ENCODE data around the gene FAM131A.

The FAM131A gene

DNA sequence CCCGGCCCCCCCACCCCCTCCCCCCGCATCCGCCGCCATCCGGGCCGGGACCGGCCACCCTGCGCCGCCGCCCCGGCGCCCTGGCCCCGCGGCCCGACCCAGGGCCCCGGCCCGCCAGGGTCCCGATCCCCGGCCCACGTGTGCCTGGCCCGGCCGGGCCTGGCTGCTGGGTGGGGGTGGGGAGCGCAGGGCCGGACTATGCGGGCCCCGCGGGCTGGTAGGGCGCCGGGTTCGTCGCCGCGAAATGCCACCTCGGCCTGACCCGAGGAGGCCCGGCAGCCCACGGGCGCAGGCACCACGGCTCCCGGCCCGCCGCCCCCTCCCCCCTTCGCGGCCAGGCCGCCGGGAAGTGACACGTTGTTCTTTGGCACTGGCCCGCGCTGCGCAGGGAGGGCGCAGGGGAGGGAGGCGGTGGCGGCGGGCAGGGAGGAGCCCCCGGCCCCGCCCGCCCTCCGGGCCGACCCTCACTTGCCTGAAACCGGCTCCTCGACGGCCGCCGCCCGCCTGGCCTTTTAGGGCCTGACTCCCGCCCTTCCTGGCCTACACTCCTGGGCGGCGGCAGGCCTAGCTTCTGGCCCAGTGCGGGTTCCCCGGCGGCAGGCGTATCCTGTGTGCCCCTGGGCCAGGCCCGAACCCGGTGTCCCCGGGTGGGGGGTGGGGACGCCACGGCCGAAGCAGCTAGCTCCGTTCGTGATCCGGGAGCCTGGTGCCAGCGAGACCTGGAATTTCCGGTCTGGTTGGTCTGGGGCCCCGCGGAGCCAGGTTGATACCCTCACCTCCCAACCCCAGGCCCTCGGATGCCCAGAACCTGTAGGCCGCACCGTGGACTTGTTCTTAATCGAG lies 22.5 kb upstream of the FAM131A start:
- no peaks in the 10 kb centered on the region for H3K9me3 Mint-ChIP-seq
- peak overlapping the region; percentile 83 for H3K27ac Mint-ChIP-seq
- peak overlapping the region; percentile 85 for H3K4me3 Mint-ChIP-seq
- H3K4me1 Mint-ChIP-seq = peaks cover 29% of the 10 kb centered on the region
- peak; percentile 71 for DNase-seq
- TF ChIP-seq, protein P1, sequence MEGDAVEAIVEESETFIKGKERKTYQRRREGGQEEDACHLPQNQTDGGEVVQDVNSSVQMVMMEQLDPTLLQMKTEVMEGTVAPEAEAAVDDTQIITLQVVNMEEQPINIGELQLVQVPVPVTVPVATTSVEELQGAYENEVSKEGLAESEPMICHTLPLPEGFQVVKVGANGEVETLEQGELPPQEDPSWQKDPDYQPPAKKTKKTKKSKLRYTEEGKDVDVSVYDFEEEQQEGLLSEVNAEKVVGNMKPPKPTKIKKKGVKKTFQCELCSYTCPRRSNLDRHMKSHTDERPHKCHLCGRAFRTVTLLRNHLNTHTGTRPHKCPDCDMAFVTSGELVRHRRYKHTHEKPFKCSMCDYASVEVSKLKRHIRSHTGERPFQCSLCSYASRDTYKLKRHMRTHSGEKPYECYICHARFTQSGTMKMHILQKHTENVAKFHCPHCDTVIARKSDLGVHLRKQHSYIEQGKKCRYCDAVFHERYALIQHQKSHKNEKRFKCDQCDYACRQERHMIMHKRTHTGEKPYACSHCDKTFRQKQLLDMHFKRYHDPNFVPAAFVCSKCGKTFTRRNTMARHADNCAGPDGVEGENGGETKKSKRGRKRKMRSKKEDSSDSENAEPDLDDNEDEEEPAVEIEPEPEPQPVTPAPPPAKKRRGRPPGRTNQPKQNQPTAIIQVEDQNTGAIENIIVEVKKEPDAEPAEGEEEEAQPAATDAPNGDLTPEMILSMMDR (IDR thresholded peaks at IDR 0.05) = no peak
- peaks cover 3% of the 10 kb centered on the region for H3K27me3 Mint-ChIP-seq (ENCODE audit: low read depth, poor library complexity)
- peaks cover 30% of the 10 kb centered on the region for H3K36me3 Mint-ChIP-seq (ENCODE audit: low read depth)

DNA sequence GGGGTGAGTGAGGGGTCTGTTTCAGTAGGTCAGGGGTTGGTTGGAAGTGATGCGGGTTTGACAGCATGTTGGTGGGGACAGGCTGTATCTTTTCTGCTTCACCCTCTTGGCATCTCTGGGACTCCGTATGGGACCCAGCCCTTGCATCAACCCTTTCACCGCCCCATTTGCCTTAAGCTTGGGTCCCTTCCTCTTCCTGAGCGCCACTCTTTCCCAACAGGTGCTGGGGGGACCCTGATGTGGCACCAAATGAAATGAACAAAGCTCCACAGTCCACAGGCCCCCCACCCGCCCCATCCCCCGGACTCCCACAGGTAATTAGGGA lies 21.9 kb upstream of the FAM131A start:
- no peaks in the 10 kb centered on the region for H3K9me3 Mint-ChIP-seq
- H3K4me3 Mint-ChIP-seq = peak overlapping the region; percentile 85
- peaks cover 28% of the 10 kb centered on the region for H3K36me3 Mint-ChIP-seq (ENCODE audit: low read depth)
- no peak for DNase-seq
- H3K27me3 Mint-ChIP-seq (ENCODE audit: low read depth, poor library complexity) = peaks cover 3% of the 10 kb centered on the region
- TF ChIP-seq, protein P1 (IDR thresholded peaks at IDR 0.05) = no peak
- peak overlapping the region; percentile 83 for H3K27ac Mint-ChIP-seq
- peaks cover 29% of the 10 kb centered on the region for H3K4me1 Mint-ChIP-seq

DNA sequence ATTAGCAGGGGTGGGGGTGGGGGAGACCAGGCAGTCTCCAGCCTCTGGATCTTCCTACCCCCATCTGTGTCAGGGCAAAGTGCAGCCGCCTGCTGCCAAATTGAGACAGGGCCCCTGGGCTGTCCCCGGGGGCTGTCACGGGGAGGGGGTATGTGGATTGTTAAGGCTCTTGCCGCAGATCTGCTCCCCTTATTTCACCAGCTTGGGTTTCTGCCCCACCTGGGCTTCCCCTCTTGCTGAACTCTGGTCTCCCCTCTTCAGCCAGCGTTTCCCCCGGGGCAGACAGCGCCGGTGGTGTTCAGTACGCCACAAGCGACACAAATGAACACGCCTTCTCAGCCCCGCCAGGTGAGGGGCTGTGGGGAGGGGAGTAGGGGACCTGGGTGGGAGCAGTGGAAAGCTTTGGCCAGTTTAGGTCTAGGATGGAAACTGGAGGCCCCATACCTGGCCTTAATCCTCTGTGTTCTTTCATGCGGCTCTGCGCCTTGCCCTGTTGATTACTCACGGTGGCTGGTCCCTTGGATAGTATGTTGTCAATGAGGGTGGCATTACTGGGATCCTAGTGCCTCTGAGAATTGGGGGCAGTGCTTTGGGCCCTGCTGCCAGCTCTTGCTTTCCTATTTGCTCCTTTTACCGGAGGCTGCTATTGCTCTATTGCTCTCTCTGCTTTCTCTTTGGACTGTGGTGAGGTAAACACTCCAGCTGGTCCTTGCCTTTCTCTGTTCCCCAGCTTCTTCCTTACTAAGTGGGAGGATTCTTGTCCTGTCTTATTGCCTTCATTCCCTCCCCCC lies 21.3 kb upstream of the FAM131A start:
- TF ChIP-seq, protein P1 (IDR thresholded peaks at IDR 0.05) = no peak
- H3K4me1 Mint-ChIP-seq = peaks cover 29% of the 10 kb centered on the region
- H3K4me3 Mint-ChIP-seq = peak overlapping the region; percentile 85
- peaks cover 33% of the 10 kb centered on the region for H3K36me3 Mint-ChIP-seq (ENCODE audit: low read depth)
- peaks cover 3% of the 10 kb centered on the region for H3K27me3 Mint-ChIP-seq (ENCODE audit: low read depth, poor library complexity)
- H3K9me3 Mint-ChIP-seq = no peaks in the 10 kb centered on the region
- no peak for DNase-seq
- H3K27ac Mint-ChIP-seq = peak overlapping the region; percentile 94

DNA sequence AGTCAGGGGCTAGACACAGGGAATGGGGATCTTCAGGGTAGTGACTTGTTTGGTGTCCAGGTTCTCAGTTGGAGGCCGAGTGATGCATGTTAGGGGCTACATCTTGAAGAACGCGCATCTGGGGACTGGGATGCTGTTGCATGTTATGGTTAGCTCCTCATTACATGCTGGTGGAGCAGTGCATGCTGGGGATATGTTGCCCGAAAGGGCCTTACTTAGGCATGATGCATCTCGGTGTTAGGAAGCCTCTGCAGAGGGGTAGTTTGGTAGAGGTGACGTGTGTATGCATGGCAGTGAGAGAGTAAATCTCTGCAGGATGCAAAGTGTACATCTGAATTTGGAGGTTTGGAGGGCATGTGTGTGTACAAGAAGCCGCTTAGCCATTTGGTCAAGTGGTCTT lies 20.6 kb upstream of the FAM131A start:
- peak overlapping the region; percentile 85 for H3K4me3 Mint-ChIP-seq
- H3K27me3 Mint-ChIP-seq (ENCODE audit: low read depth, poor library complexity) = peaks cover 3% of the 10 kb centered on the region
- peaks cover 41% of the 10 kb centered on the region for H3K36me3 Mint-ChIP-seq (ENCODE audit: low read depth)
- H3K9me3 Mint-ChIP-seq = no peaks in the 10 kb centered on the region
- H3K4me1 Mint-ChIP-seq = peaks cover 29% of the 10 kb centered on the region
- peak overlapping the region; percentile 94 for H3K27ac Mint-ChIP-seq
- TF ChIP-seq, protein P1 (IDR thresholded peaks at IDR 0.05) = no peak
- DNase-seq = no peak

DNA sequence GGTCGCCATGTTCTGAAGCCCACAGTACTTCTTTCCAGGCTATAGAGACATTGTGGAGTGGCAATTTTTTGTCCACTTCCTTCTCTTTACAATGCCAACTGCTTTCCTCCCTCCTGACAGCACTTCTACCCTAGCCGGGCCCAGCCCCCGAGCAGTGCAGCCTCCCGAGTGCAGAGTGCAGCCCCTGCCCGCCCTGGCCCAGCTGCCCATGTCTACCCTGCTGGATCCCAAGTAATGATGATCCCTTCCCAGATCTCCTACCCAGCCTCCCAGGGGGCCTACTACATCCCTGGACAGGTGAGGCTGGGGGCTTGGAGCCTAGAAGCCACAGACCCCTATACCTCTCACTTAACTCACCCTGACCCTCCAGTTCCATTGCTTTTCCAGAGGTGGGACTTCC lies 20.2 kb upstream of the FAM131A start:
- H3K27ac Mint-ChIP-seq = peak overlapping the region; percentile 66

More for the DNA sequence above, 20.2 kb upstream of the FAM131A start:
- Mint-ChIP-seq H3K36me3 (ENCODE audit: low read depth) (peaks cover 45% of the 10 kb centered on the region), H3K9me3 (no peaks in the 10 kb centered on the region), H3K4me1 (peaks cover 29% of the 10 kb centered on the region), H3K4me3 (peak overlapping the region; percentile 85), H3K27me3 (ENCODE audit: low read depth, poor library complexity) (peaks cover 3% of the 10 kb centered on the region)
- TF ChIP-seq, protein P1 (IDR thresholded peaks at IDR 0.05) = no peak
- no peak for DNase-seq

Measured in nephron progenitor cell (in vitro differentiated cells).